ENCODE data around the gene ALOX12.

The ALOX12 gene

GRCh38 chr17:7001318-7001961 is 5.6 kb downstream of the ALOX12 start:
- DNase-seq (ENCODE audit: low read depth in 2 of 2) = no peak

GRCh38 chr17:7002288-7003047 is 6.6 kb downstream of the ALOX12 start:
- no peak for DNase-seq (ENCODE audit: low read depth in 2 of 2)

- DNase-seq (ENCODE audit: low read depth in 2 of 2) = no peak
Measured at GRCh38 chr17:7003745-7004144, 7.9 kb downstream of the ALOX12 start.

GRCh38 chr17:7004398-7005253 is 8.8 kb downstream of the ALOX12 start:
- no peak for DNase-seq (ENCODE audit: low read depth in 2 of 2)

- no peak for DNase-seq (ENCODE audit: low read depth in 2 of 2)
Measured at GRCh38 chr17:7005716-7006115, 9.9 kb downstream of the ALOX12 start.

GRCh38 chr17:7007143-7007542 is 11.3 kb downstream of the ALOX12 start:
- DNase-seq (ENCODE audit: low read depth in 2 of 2) = no peak

- no peak for DNase-seq (ENCODE audit: low read depth in 2 of 2)
Measured at GRCh38 chr17:7010523-7010922, 14.7 kb downstream of the ALOX12 start.

GRCh38 chr17:7011415-7011814 is 15.6 kb downstream of the ALOX12 start:
- no peak for DNase-seq (ENCODE audit: low read depth in 2 of 2)

- DNase-seq (ENCODE audit: low read depth in 2 of 2) = no peak
Measured at GRCh38 chr17:7011942-7012254, 16.0 kb downstream of the ALOX12 start.

GRCh38 chr17:7014261-7014994 is 18.6 kb downstream of the ALOX12 start:
- DNase-seq (ENCODE audit: low read depth in 2 of 2) = peak; percentile 92 to 94

GRCh38 chr17:7014995-7015958 is 19.4 kb downstream of the ALOX12 start:
- DNase-seq (ENCODE audit: low read depth in 2 of 2) = peak; percentile 57 to 62

- no peak for DNase-seq (ENCODE audit: low read depth in 2 of 2)
Measured at GRCh38 chr17:7016418-7016817, 20.6 kb downstream of the ALOX12 start.

- DNase-seq (ENCODE audit: low read depth in 2 of 2) = no peak
Measured at GRCh38 chr17:7016886-7017826, 21.3 kb downstream of the ALOX12 start.

- no peak for DNase-seq (ENCODE audit: low read depth in 2 of 2)
Measured at GRCh38 chr17:7017827-7018200, 22.0 kb downstream of the ALOX12 start.

GRCh38 chr17:7018331-7018964 is 22.6 kb downstream of the ALOX12 start:
- no peak for DNase-seq (ENCODE audit: low read depth in 2 of 2)

GRCh38 chr17:7019367-7019766 is 23.5 kb downstream of the ALOX12 start:
- DNase-seq (ENCODE audit: low read depth in 2 of 2) = no peak

- DNase-seq (ENCODE audit: low read depth in 2 of 2) = no peak
Measured at GRCh38 chr17:7019839-7020519, 24.1 kb downstream of the ALOX12 start.

- no peak for DNase-seq (ENCODE audit: low read depth in 2 of 2)
Measured at GRCh38 chr17:7020894-7021664, 25.2 kb downstream of the ALOX12 start.

Data from stimulated activated CD8-positive, alpha-beta memory T cell treated with anti-CD3 and anti-CD28 coated beads, Interleukin-7, amount 100 ng/mL, for 1 hour (primary cell).